OCI-LY3 (cell line): Measurements from ENCODE around the gene CELA3B.

Experiments used
- H2AFZ ChIP-seq: fragments of 200-600, 300-600 bp; shearing (Covaris generic); 2 replicates; pipeline ENCODE4 v1.6.0; 2014; ENCODE audit warnings: antibody characterized with exemption, low read depth, low read length
- H3K27ac ChIP-seq: fragments of 200-600, 300-600 bp; sonication (generic); 2 replicates; pipeline ENCODE4 v1.5.1; 2014; ENCODE audit warnings: mild to moderate bottlenecking, low read length, moderate library complexity, mixed read lengths
- H3K27me3 ChIP-seq: fragments of 200-600, 300-600 bp; sonication (generic); 2 replicates; pipeline ENCODE4 v1.6.1; 2014; ENCODE audit warnings: low read depth, low read length, mixed read lengths
- H3K36me3 ChIP-seq: fragments of 200-600, 300-600 bp; sonication (generic); replicated peaks from 2 replicates; pipeline ENCODE3; 2014; ENCODE audit warnings: low read depth, low read length, mixed read lengths
- H3K4me1 ChIP-seq: fragments of 300-600, 200-600 bp; sonication (generic); 2 replicates; pipeline ENCODE4 v1.6.1; 2014; ENCODE audit warnings: low read length, mixed read lengths
- H3K4me2 ChIP-seq: fragments of 200-600, 300-600 bp; sonication (generic); 2 replicates; pipeline ENCODE4 v1.6.1; 2014; ENCODE audit warnings: low read length, mixed read lengths
- H3K4me3 ChIP-seq: fragments of 300-600, 200-600 bp; sonication (generic); 2 replicates; pipeline ENCODE4 v1.5.1; 2014; ENCODE audit warnings: antibody characterized with exemption, mild to moderate bottlenecking, low read length, moderate library complexity
- H3K79me2 ChIP-seq: fragments of 300-600, 200-600 bp; shearing (Covaris generic); 2 replicates; pipeline ENCODE4 v1.6.1; 2014; ENCODE audit warnings: mild to moderate bottlenecking, low read length, mixed read lengths
- H3K9ac ChIP-seq: fragments of 300-600, 200-600 bp; shearing (Covaris generic); 2 replicates; pipeline ENCODE4 v1.6.0; 2014; ENCODE audit warnings: mild to moderate bottlenecking, low read length, moderate library complexity
- H3K9me3 ChIP-seq: fragments of 200-600, 300-600 bp; shearing (Covaris generic); 2 replicates; pipeline ENCODE4 v1.6.1; 2014; ENCODE audit warnings: low read length, mixed read lengths; ENCODE audit not compliant: insufficient read depth
- H4K20me1 ChIP-seq: fragments of 200-600, 300-600 bp; sonication (generic); 2 replicates; pipeline ENCODE4 v1.6.1; 2016; ENCODE audit warnings: low read length, mixed read lengths; ENCODE audit not compliant: insufficient read depth
- EZH2phosphoT487 ChIP-seq: fragments of 200-600 bp; shearing (Covaris generic); IDR thresholded peaks from 2 replicates; pipeline ENCODE4 v1.6.1; 2018; ENCODE audit warnings: antibody characterized with exemption, mixed run types, low read depth
- TF ChIP-seq, protein P1 (sequence below): fragments of 200-600, 300-600 bp; sonication (generic); IDR thresholded peaks from 2 replicates; pipeline ENCODE4 v1.5.1; 2014; ENCODE audit warnings: antibody characterized with exemption, low read length, low read depth

Gene CELA3B

DNA sequence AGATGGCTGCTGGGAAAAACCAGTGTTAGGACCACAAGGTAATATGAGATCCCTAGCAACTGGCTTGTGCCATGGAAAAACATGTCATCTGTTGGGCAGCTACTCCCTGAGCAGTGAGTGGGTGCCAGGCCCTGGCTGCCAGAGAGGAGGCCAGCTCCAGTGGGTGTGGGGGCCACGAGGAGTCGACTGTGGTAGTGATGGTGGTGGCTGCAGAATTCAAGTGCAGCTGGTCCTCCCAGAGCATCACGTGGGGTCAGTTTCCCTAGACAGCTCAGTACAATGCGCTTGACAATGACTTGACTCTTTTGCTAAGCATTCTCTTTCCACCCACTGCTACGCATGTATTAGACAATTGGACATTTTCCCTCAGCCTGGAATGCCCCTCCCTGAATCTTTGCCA is 61.2 kb downstream of the CELA3B start:
- no peak overlapping the region for H3K4me3 ChIP-seq
- no peaks in the 10 kb centered on the region for H3K36me3 ChIP-seq
- no peaks in the 10 kb centered on the region for H3K9me3 ChIP-seq
- H3K27me3 ChIP-seq = no peaks in the 10 kb centered on the region
- H4K20me1 ChIP-seq = no peaks in the 10 kb centered on the region
- no peaks in the 10 kb centered on the region for H3K79me2 ChIP-seq
- peaks cover 30% of the 10 kb centered on the region for H3K4me1 ChIP-seq
- H3K9ac ChIP-seq = no peak overlapping the region
- peak overlapping the region; percentile 24; the same call in 1 of the 2 replicates for H3K4me2 ChIP-seq
- no peak overlapping the region for H3K27ac ChIP-seq
- no peak for TF ChIP-seq EZH2phosphoT487
- TF ChIP-seq, protein P1, sequence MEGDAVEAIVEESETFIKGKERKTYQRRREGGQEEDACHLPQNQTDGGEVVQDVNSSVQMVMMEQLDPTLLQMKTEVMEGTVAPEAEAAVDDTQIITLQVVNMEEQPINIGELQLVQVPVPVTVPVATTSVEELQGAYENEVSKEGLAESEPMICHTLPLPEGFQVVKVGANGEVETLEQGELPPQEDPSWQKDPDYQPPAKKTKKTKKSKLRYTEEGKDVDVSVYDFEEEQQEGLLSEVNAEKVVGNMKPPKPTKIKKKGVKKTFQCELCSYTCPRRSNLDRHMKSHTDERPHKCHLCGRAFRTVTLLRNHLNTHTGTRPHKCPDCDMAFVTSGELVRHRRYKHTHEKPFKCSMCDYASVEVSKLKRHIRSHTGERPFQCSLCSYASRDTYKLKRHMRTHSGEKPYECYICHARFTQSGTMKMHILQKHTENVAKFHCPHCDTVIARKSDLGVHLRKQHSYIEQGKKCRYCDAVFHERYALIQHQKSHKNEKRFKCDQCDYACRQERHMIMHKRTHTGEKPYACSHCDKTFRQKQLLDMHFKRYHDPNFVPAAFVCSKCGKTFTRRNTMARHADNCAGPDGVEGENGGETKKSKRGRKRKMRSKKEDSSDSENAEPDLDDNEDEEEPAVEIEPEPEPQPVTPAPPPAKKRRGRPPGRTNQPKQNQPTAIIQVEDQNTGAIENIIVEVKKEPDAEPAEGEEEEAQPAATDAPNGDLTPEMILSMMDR = no peak
- H2AFZ ChIP-seq = peak overlapping the region; percentile 92; the same call in 1 of the 2 replicates
